A172 (cell line): Measurements from ENCODE around the gene LRP8. TPM values are rescaled to one million over a fixed set of nuclear protein-coding genes. Genes with fewer than 3 reads are reported as not detected.

Experiments
- DNase-seq: peaks from one replicate; pipeline ENCODE4 v3.0.0-alpha.2; 2015; ENCODE audit warnings: low spot score
- total RNA-seq: library from RNA; depleted of rRNA; stranded (reverse); fragments of >200 nt; shearing (Covaris generic); gene quantifications from 2 replicates; pipeline ENCODE4 v1.2.3, GENCODE V29; 2014

Gene LRP8
- total RNA-seq, 1 experiment from 2014 or later: 27.6 TPM

DNA sequence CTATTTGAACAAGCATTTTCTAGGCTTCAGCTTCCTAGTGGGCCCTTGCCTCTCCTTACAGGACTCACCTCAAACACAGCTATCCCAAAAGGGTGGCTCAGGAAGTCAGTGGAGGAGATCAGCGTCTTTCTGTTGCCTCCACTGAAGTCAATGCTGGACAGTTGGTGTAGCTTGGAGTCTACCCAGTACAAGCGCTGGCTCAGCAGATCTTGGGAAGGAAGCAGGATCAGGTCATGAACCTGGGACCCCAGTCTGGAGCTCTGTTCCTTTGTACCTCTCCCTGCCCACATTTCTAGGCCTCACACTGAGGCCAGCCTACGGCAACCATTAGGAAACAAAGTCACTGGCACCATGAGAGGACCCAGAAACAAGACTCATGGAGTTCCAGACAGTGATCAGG is 65.9 kb downstream of the LRP8 start:
- DNase-seq: no peak

DNA sequence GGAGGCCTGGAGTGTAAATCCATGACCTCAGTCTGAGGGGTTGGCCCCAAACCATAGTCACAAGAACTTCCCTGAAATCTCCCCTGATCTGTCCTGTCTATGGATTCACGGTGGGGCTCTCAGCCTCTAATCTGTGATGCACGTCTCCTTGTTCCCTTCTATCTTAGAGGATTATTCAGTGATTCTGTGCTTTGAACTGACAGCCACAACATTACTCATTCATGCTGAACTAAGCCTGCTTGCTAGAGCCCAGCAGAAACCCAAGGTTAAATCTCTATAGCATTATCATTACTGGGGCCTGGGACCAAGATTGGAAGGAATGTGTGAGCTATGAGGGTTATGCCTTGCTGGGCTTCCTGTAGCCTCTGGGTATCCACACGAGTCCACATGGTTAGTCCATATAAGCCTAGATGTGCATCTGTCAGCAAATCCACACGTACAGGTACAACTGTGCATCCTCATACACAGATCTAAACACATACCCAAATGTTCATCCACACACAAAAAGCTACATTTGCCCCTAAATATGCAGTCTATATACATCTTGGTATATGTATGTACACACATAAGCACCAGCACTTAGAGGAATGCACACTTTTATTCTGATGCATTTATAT is 67.1 kb downstream of the LRP8 start:
- no peak for DNase-seq

DNA sequence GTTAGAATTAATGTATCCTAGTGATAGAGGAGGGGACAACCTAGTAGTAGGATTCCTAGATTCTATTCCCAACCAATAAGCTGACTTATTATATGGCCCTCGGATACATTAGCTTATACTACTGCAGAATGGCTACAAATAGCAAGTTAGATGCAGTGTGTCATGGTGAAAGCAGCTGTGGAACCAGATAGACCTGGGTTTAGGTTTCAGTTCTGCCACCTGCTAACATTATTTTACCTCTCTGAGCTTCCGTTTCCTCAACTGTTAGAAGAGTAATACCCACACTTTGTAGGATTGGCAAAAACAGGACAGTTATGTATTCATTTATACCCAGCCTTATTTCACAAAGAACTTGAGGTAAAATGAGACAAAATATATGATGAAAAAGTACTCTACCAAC is 67.9 kb downstream of the LRP8 start:
- DNase-seq: no peak

DNA sequence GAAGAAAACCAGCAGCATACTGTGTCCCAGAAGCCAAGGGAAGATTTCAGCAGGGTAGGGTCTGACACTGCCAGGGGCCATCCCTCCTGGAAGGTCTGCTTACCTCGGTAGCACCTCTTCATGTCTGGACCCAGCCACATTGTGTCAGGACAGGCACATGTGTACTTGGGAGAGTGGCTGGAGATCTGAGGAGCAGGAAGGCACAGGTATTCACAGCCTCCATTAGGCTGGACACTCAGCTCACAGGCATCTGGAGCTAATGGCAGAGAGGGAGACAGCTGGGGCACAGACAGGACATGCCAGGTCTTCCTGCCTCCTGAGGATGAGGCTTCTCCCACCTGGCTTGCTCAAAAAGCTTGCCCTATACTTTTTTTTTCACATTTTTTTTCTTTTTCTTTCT is 69.7 kb downstream of the LRP8 start:
- no peak for DNase-seq

DNA sequence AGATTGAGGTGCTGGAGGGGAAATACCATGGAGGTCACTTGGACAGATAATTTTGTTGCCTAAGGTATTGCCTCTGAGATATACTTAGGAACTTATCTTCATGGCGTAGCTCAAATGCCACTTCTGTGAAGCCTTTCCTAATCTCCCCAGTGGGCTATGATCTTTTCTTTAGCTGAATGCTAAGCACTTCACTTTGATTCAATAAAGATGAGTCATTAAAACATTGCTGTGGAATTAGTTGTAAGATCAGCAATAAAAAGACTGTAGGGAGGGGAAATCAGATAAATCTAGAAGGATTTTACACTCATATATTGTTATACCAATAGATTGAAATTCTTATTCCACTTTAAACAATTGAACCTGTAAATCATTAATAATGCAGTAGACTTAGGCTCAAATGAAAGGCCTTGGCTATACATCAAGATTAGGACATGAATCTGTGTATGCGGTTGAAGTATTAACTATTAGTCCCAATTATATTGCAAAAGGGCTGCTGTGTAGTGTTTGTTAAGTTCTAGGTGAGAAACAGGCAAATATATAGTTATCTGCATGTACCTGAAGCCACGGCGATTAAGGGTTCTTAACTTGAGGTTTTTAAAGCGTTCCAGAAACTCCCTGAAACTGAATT is 70.3 kb downstream of the LRP8 start:
- DNase-seq: no peak

DNA sequence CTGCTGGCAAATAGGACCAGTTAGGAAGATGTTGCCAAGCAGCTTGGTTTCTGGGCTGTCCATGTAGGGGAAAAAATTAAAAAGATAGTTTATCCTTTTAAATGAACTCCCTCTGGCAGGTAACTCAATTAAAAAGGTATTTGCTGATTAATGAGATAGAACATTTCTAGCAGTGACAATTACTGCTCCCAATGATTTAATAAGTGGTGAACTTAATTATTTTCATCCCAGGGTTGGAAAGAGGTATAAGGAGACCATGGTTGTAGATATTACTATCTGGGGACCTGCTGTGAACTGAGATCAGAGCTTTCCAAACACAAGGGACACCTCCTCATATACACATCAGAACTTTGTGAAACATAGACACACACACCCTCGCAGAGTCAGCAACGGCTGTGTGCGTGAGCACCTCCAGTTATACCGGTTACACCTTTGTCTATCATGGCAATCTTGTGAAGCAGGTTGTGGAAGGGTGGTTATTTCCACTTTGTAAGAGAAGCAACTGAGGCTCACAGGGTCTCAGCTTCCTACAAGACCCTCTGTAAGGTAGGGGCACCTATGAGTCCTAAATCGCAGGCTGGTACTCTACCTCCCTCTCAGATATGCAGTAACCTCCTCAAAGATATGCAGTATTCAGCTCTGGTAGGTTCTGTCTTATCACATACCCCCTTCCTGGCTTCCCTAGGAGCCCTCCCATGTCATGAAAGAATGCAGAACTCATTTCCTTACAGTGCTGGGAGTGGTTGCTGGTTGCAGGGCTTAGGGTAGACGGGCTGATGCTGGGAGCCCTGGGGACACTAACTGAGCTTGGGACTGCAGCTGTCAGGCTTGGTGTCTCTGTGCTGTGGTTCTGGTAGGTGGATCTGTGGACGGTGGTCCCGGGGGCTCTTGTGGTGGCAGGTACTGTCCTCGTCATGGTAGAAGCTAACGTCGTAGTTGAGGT is 71.1 kb downstream of the LRP8 start:
- no peak for DNase-seq

DNA sequence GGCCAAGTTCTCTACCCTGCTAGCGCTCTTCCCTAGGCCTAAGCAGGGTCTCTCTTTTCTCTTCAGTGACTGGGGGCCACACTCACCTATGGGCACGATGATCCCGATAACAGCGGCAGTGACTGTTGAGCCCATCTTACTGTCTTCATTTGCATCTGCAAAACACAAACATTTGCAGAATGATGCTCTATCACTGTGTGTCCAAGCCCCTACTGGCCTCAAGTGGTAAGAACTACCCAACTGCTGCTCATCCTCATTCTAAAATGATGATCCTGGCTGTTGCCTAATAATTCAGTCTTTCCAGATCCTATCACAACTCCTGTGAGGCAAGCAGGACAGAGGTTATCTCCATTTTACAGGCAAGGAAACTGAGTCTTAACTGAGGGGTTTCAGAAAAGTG is 72.8 kb downstream of the LRP8 start:
- no peak for DNase-seq

DNA sequence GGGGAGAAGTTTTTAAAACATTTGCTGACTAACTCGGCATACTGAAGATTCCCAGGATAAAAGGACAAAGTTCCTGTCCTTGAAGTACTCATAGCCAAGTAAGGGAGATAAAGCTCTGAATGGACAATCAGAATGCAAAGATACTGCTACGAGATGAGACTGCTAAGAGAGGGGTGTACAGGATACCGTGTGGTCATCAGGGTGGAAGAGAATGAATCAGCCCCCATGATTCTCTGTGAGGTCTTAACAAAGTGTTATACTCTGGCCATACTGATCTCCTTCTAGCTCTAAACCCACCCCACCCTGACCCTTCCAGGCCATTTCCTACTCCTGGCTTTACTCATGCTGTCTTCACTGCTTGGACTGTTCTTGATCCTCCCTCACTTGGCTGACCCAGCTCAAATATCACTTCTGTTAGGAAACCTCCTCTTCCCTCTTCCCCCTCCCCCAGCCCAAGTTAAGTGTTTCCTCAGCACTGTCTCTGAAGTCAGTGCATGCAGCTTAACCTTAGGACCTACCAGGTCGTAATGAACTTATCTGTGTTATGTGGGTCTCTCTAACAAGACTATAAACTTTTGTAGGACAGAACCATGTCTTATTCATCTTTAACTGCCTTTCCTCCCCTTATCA is 73.7 kb downstream of the LRP8 start:
- DNase-seq: no peak

DNA sequence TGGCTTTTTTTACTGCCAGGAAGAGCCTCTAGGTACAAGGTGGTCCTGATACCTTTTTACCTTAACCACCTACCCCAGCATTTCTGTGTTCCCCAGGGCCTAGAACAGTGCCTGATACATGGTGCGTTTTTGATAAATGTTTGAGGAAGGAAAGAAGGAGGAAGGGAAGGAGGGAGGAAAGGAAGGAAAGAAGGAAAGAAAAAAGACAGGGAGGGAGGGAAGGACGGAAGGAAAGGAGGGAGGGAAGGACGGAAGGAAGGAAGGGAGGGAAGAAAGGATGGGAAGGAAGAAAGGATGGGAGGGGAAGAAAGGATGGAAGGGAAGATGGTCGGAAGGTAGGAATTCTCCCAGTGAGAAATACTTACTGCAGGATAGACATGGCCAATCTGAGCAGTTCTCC is 77.5 kb downstream of the LRP8 start:
- no peak for DNase-seq

DNA sequence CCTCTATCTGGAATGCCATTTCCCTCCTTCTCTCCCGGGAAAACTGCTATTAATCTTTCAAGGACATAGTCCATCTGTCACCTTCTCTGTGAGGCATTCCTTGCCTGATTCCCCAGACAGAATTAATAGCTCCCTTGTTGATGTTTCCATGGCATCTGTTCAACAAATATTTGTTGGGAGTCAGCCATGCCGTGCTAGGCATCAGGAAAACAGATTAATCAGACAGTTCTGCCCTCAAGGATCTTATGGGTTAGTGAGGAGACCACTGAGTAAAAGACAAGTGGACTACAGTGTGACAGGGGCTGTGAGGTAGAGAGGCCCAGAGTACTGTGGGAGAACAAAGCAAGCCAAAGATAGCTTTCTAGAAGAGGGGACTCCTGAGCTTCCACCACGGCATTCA is 78.2 kb downstream of the LRP8 start:
- DNase-seq: no peak

DNA sequence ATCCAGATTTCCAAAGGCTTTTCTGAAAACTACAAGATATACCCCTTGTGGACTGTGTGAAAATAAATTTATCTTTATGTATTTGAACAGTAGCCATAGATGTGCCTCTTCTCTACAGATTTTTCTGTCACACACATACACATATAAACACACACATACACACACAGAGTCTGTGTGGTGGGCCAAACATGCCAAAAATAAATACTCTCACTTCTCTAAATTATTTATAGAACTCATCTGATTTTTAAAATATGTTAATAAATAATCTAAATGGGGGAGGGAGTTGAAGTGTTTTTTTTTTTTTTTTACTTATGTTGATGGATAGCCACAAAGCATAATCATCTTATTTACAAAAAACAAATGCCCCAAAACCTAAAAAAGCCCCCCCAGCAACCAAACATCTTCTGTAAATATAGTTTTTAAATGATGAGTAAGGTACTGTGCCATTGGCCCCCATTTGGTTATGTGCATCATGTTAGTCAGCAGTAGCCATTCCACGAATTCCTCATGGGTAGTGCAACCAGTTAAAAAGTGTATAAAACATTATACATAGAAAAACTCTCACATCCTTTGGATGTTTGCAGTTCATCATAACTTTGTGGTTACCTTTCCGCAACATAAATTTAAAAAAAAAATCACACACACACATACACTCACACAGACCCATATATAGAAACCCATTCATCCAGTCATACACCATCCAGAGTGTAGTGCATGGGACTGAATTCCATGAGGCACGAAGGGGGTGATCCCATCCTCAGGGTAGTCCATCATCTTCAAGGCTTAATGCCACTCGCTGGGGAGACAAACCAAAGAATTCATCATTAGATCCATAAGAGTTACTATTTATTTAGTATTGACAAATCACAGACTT is 81.4 kb downstream of the LRP8 start:
- no peak for DNase-seq

DNA sequence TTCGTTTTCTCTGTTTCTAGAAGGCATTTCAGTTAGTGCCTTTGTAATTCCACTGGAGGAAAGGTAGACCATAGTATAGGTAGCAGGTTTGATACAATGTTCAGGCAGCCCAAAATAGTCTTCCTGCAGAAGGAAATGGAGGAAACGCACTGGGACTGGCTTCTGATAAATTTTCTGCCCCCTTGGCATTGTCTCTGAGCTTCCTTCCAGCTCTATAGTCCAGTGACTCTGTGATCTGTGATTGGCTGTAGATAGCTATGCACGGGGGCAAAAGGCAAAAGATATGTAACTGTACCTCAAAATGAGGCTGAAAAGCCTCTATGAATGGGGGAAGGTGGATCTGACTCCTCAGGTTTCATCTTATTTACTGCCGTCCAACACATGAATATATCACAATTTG is 83.7 kb downstream of the LRP8 start:
- no peak for DNase-seq

DNA sequence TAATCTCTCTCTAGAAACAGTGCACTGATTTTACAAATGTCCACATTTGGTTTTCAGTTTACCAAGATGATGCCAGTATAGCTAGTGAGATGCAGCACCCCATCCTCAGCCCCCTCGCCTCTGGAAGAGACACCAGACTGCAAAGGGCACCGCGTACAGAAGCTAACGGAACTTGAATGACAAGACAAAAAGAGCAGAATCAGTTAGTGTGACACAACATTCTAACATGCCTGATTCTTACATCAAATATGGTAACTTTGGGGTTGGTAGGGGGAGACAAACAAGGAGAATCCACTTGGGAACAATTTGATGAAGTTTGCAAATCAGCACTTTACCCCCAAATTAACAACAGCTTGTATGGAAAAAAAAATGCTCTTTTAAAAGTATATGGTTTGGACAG is 85.5 kb downstream of the LRP8 start:
- DNase-seq: no peak

DNA sequence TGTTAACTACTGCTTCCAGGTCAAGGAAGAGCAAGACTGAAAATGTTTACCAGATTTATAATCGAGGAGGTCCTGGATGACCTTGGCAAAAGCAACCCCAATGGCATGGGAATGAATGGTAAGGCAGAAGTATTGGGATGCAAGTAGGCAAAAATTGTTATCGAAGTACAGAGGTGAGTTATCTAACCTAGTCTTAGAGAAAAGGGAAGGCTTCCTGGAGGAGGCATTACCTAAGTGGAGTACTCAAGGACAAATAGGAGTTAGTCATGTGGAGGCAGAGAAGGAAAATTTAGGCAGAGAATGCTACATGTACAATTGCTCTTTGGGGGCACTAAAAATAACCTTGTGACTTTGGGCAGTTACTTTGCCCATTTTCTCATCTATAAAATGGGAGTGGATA is 86.0 kb downstream of the LRP8 start:
- DNase-seq: no peak

DNA sequence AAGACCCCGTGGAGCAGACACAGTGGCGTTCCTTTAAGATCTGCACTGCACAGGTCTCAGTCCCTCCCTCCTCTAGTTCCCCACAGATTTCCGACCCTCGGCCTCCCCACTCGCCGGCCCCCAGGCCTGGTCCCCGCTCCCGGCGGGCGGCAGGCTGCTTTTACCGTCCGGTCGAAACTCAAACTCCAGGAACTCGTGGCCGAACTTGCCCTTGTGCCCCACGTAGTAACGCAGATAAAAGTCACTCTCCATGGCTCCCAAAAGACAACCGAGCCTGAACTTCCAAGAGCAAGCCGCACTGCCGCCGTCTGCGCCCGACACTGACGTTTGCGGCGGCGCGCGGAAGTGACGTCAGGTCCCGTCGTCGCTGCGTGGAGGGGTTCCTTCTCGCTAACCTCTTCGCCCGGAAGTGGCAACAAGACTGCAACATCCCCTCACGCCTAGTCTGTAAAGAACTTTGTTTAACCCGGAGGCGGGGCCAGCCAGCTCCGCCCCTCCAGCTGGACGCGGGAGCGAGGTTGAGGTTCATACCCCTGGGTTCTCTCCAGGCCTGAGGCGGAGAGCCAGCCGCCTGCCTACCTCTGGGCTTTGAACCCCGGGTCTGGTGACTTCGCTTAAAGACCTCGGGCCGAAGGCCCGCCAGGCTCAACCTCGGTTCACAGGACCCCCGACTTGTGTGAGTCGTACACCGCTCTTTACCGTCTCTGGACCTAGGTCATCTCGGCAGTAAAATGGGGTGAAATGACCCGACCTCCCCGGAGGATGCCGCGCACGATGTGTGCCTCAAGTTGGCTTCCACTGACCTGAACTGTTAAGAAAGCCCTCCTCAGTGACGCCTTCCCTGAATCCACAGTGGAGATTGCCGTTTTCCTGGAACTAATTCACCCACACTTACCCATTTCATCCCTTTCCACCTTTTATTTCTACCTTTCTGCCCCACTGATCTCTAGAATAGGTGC is 89.4 kb downstream of the LRP8 start, which contains the start of gene MAGOH:
MAGOH (minus strand) TSS at position 322 of the 959 bp plus-strand sequence; CDS start at position 252, 70 bp downstream.
- DNase-seq: peak; percentile 90

DNA sequence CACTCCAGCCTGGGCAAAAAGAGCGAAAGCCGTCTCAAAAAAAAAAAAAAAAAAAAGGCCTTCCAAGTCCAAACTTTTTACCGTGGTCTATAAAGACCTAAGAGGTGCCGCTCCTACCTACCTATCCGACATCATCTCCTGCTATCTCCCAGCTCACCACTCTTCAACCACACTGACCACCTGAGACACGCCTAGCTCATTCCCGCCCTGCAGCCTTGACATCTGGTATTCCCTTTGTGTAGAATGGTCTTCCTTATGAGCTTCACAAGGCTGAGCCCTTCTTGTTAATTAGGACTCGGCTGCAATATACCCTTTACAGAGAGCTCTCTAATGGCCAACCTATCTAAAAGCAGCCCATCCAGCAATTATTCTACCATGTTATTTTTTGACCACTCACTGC is 90.2 kb downstream of the LRP8 start:
- peak; percentile 14 for DNase-seq

DNA sequence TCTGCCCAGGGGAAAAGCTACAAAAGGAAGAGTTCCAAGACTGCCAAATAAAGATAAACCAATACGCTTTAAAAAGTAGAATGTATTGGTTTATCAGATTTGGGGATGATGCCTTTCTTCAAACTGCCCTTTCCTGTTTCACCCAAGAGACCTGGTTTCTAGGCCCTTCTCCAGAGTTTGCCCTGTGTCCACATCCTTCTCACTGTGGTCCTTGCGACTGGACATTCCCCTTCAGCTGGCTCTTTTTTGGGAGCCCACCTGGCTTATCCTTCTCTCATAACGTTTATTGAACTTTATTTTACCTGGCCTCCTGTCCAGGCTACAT is 106.9 kb downstream of the LRP8 start:
- DNase-seq: peak; percentile 4

DNA sequence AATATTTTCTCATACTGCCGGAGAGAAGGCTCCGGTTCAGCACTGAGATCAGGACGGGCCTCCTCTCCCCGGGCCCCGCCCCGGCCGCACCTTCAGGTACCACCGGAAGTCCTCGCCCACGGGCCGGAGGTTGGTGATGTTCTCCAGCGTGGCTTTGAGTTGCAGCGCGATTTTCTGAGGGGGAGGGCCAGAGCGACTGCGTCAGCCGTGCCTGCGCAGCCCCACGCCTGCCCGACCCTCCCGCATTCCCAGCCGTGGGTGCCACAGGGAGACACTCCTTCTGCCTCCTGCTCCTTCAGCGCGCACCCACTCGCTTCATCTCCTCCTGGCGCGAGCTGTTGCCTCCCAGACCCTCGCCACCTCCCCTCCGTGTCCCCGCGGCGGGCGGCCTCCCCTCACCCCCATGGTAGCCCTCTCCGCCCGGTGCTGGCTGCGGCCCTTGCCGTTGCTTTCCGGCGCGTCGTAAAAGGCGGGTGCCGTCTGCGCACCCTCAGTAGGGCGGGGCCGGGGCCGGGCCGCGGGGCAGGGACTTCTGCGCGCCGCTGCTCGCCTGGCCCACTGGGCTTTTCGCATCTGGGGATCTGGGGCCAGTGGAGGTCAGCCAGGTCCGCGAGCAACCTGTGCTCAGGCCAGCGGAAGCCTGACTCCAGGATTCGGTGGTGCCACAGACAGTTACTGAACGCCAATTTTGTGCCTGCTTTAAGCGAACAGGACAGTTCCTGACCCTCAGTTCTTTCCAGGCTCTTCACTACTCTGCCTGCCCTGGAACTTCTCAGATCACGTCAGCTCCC is 107.5 kb downstream of the LRP8 start, which contains the start of gene CZIB:
CZIB (minus strand) TSS at position 464 of the 791 bp plus-strand sequence; CDS start at position 405, 59 bp downstream.
- DNase-seq: peak; percentile 86

DNA sequence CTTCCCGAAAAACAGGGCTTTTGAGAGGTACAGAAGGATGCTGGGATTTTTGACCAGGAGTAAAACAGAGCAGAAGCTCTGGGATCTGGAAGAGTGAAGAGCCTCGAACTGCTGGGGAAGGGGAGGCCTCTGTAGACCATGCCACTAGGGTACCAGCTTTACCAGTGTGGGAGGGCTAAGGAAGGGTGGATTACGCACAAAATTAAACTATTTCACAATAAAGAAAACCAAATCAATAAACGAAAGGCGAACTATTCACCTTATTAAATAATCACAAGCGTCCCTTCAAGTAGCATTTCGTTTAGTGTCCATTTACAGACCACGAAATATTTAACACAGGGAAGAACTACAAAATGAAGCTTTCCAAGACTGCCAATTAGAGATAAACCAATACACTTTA is 108.2 kb downstream of the LRP8 start:
- no peak for DNase-seq
